GM18519 (cell line): ENCODE results near the gene SIAE.
"Not testable (repeated sequence)": the region's sequence is repeated elsewhere in the genome, so short reads cannot be mapped to it uniquely, and the experiment has no call there.

Experiments
- ATAC-seq: cut with Tn5 transposase; IDR thresholded peaks from one replicate; pipeline ENCODE4 v1.9.1; 2021; ENCODE audit warnings: mild to moderate bottlenecking, moderate library complexity; ENCODE audit not compliant: unreplicated experiment, low FRiP score

The SIAE gene

GRCh38 chr11:124625504-124626168 lies 47.9 kb downstream of the SIAE start:
- no peak for ATAC-seq

DNA sequence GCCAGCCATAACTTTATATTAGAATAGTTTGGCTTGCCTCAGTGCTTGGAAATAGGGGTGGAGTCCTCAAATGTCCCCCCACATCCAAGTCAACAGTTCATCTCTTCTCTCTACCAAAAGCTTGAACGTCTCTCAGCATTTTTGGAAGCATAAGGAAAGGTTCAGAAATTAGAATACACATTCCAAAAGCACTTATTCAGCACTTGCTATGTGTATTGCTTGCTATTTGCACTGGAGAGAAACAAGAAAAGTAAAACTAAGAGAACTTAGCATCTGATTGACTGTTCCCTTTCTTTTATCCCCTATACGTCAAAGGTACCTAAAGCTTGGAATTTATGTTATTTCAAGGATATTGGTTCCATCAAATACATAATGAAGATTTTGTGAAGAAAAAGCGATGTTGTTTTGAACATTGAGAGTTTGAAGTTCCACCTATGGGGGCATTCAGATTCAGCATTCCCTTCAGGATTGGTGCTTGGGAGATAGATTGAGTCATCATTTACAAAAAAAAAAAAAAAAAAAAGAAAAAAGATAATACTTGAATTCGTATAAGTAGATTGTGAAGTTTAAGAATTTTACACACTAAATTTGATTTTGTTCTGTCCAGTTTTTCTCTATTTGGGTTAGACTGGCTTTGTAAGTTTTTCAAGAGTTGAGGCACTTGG lies 49.5 kb downstream of the SIAE start:
- no peak for ATAC-seq

- ATAC-seq, result peak; percentile 95
These were observed 50.7 kb downstream of the SIAE start, which contains the start of gene TBRG1 for GRCh38 chr11:124622531-124623451. Gene TBRG1 (plus strand): TSS chr11:124622864. CDS start chr11:124623084, 220 bp downstream.

DNA sequence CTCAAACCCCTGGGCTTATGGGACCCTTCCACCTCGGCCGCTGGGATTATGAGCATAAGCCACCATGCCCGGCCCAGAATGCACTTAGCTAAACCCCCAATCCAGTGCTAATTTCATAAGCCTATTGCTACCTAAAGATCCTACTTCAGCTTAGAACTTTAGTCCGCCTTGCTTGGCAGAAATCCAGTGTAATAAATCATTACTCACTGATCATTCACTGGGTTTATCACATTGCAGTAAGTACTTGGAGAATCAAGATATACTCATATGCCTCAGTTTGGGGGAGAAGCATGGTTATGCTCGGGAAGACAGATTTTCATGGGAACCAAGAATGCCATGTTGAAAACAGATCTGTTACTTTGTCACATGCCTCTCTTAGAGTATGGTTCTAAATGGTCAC lies 54.7 kb downstream of the SIAE start:
- no peak for ATAC-seq

DNA sequence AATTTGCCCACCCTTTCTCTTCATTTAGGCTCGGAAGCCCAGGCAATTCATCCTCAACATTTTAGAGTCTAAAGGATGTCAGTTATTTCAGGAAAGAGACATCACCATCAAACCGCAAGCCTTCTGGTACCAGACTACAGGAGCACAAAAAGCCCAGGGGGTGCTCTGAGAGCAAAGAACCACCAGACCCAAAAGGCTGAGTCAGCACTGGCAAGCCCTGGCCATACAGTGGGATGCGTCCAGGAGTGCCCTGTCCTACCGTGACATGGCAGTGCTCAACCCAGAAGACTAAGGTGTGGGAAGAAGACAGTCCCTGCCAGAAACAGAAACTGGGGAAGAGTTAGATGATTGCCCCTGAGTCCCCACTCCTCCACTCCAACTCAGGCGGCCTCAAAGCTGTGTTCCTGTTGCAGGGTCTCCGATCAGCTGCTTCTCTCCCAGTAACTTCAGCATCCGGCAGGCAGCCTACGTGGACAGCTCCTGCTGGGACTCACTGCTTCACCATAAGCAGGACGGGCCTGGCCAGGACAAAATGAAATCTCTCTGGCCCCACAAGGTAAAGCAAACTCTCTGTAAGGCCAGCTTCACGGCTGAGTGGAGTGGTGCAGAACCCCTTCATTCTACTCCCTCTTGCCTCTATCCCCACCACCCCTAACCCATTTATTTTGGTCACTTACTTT lies 60.8 kb downstream of the SIAE start:
- ATAC-seq, result no peak

DNA sequence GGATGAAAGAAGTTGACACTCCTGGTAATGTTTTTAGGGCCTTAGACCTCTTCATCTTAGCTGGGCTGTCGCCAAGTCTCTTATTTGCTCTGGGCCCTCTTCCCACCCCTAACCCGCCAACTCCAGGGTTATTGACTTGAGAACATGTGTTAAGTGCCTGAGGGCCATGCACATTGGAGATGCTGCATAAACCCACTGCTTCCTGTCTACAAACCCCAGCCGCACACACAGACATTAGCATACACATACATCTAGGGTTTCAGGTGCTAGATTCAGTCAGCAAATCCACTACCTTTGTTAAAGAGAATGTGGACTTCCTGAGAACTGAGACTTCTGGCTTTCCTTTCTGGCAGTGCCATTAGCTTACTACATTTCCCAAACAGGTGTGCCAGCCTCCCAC lies 61.5 kb downstream of the SIAE start:
- peak; percentile 80 for ATAC-seq

GRCh38 chr11:124611064-124611463 lies 62.5 kb downstream of the SIAE start, which contains the start of gene PANX3:
Gene PANX3 (plus strand): TSS chr11:124611428. CDS start chr11:124611557, 129 bp downstream.
- no peak for ATAC-seq

GRCh38 chr11:124610295-124610694 lies 63.2 kb downstream of the SIAE start:
- no peak for ATAC-seq

- ATAC-seq, result no peak
These were observed 65.4 kb downstream of the SIAE start for GRCh38 chr11:124608147-124608546.

- no peak for ATAC-seq
These were observed 67.8 kb downstream of the SIAE start for GRCh38 chr11:124605719-124606118.

GRCh38 chr11:124602723-124603122 lies 70.8 kb downstream of the SIAE start:
- ATAC-seq, result not testable (repeated sequence)

- no peak for ATAC-seq
These were observed 71.3 kb downstream of the SIAE start for GRCh38 chr11:124602193-124602592.

DNA sequence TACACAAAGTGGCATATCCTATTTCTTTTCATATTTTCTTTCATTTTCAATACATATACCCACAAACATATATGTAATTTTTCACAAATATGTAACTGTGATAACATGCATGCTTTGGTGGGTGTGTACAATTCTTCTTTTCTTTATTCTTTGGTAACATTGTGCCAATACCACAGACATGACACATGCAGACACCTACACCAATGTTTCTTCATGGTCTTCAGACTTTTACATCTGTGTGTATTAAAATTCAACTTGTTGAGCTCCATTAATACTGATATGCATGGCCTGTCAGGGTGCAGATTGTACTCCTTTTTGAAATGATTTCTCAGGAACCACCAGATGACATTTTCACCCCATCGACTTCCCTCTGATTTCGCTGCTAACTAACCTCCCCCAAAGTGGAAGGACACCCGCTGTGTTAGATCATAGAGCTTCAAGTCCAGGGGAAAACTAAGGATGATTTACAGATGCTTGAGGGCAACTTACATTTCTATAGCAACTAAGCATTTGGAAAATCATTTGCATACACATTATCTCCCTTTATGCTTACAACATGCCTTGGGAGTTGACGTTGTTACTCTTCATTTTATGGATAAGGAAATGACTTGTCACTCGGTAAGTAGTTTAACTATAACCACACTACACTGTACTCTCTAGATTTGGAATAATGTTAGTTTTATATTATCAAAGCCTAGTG lies 72.8 kb downstream of the SIAE start:
- no peak for ATAC-seq

DNA sequence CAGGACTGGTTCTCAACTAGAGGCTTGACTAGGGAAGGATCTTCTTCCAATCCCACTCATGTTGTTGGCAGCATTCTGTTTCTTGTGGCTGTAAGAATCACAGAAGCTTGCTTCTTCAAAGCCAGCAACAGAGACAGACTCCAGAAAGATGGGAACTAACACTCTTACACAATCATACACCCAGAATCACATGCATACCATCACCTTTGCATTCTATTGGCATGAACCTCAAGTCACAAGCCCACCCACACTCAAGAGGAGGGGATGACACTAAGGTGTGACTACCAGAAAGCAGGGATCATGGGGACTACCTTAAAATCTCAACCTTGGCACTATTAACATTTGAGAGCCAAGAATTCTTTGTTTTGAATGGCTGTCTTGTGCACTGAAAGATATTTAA lies 75.9 kb downstream of the SIAE start:
- no peak for ATAC-seq

DNA sequence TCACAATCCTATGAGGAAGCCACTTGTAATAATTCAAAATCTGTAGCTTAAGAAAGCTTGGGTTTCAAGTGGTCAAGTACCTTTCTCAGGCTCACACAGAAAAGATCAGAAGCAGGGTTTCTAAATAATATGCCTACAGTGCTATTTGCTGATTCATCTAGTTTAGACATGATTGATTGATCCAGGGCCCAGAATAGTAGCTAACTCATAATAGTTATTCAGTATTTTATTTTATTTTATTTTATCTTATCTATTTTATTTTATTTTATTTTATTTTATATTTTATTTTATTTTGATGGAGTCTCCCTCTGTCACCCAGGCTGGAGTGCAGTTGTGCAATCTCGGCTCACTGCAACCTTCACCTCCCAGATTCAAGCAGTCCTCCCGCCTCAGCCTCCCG lies 78.2 kb downstream of the SIAE start:
- no peak for ATAC-seq

DNA sequence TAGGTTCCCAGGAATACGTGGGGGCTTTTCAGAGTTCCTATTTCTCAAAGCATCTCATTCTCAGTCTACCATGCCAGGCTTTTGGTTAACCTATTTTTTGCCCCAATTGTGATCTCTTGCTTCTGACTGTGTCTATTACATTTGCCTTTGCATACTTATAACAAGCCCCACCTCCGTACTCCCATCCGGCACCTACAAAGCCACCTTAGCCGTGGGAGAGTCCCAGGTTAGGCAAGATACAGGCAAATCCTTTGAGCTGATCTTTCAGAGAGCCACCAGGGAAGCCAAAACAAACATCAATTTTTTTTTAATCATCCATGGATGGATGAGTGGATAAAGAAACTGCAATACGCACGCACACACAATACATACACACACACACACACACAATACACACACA lies 80.9 kb downstream of the SIAE start:
- no peak for ATAC-seq

DNA sequence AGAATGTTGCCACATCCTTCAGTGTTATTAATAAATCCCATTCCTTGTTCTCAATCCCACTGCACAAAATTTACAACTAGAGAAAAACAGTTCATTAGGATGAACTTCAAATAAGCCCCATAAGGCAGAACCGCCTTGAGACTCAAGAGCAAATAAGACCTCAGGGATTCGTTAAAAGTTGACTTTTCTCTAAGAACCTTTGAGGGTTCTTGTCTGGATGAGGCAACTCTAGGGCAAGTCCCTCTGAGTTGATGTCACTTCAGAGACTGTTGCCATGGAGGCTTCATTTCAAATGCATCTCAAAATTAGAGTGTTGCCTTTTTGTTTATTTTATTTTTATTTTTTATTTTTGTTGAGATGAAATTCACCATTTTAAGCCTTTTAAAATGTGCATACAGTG lies 82.1 kb downstream of the SIAE start:
- no peak for ATAC-seq

- no peak for ATAC-seq
These were observed 87.2 kb downstream of the SIAE start for GRCh38 chr11:124586238-124586860.

DNA sequence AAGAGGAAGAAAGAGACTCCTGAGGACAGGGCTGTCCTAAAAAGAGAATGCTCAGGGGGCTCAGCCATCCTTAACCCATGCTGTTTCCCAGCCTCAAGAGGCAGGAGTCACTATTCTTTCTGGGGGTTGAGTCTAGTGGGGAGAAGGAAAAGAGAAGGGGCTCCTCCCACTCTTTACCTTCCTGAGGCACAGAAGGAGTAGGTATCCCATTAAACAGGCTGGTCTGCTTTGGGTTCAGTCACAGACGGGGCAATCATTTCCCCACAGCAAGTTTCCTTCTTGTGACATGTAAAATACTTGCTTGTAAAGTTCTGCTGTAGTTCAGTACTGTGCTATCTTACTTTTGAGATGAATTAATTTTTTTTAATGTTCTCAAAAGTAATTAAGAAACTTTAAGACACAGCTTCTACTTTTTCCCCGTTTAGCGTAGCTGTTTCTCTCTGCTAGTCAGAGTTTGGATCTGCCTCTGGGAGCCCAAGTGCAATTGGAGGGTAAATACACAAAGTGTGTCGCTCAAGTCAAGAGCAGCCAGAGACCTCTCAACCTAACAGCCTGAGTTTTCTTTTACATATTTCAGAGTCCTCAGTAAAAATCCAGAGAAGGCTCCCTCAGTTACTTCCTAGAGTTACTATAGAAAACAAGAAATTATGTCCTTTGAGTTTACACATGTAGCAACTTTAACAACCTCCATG lies 88.7 kb downstream of the SIAE start:
- ATAC-seq, result no peak
